ENCODE data around the gene TMED10. TPM values are rescaled to one million over a fixed set of nuclear protein-coding genes. Genes with fewer than 3 reads are reported as not detected.

TMED10 gene
- total and polyA plus RNA-seq, 10 donors = 33.3 to 212 (median 171) TPM

- no peaks in the 10 kb centered on the region for H3K27me3 ChIP-seq (replicated peaks in 1 of 7)
- H3K4me3 ChIP-seq = no peak overlapping the region
- TF ChIP-seq CTCF (IDR thresholded peaks at IDR 0.05 in 8 of 11, conservative IDR thresholded peaks at IDR 0.05 in 3 of 11) (no peak), POLR2A (IDR thresholded peaks at IDR 0.05) (no peak), POLR2AphosphoS5 (IDR thresholded peaks at IDR 0.05) (no peak)
- no peak for DNase-seq
- H3K9me3 ChIP-seq = no peaks in the 10 kb centered on the region
- 89 to 100% (median 90%) methylated on average over 4 of the region's 4 CpGs for WGBS, 5 donors
- no peak overlapping the region for H3K27ac ChIP-seq
- peaks cover 0 to 24% (median 10%) of the 10 kb centered on the region in 6 donors for H3K4me1 ChIP-seq
- no peaks in the 10 kb centered on the region for H3K36me3 ChIP-seq
- intact Hi-C loops (cut with DNase I; ENCODE audit: low total_unique reads) = no loop called here
These were observed 20.9 kb upstream of the TMED10 start for GRCh38 chr14:75197338-75197737.

- intact Hi-C loops (cut with DNase I; ENCODE audit: low total_unique reads) = no loop called here
These were observed 20.1 kb upstream of the TMED10 start for GRCh38 chr14:75196468-75196867.

GRCh38 chr14:75196064-75196463, 19.7 kb upstream of the TMED10 start:
- H3K27me3 ChIP-seq (replicated peaks in 1 of 7) = no peaks in the 10 kb centered on the region
- H3K27ac ChIP-seq = peak overlapping the region in 4 of 8 donors; percentile 32 to 65 (median 54)
- intact Hi-C loops (cut with DNase I; ENCODE audit: low total_unique reads) = no loop called here
- H3K36me3 ChIP-seq = no peaks in the 10 kb centered on the region
- peaks cover 0 to 24% (median 10%) of the 10 kb centered on the region in 6 donors for H3K4me1 ChIP-seq
- TF ChIP-seq POLR2AphosphoS5 (IDR thresholded peaks at IDR 0.05) = no peak
- TF ChIP-seq CTCF (IDR thresholded peaks at IDR 0.05 in 8 of 11, conservative IDR thresholded peaks at IDR 0.05 in 3 of 11) = no peak
- TF ChIP-seq POLR2A (IDR thresholded peaks at IDR 0.05) = no peak
- H3K9me3 ChIP-seq = no peaks in the 10 kb centered on the region
- 91 to 97% (median 96%) methylated on average over 3 of the region's 3 CpGs for WGBS, 5 donors
- no peak for DNase-seq
- H3K4me3 ChIP-seq = no peak overlapping the region

More at GRCh38 chr14:75196468-75196867, 20.1 kb upstream of the TMED10 start:
- Histone ChIP-seq H3K4me1 (peaks cover 0 to 24% (median 10%) of the 10 kb centered on the region in 6 donors), H3K9me3 (no peaks in the 10 kb centered on the region), H3K36me3 (no peaks in the 10 kb centered on the region), H3K27me3 (replicated peaks in 1 of 7) (no peaks in the 10 kb centered on the region), H3K4me3 (no peak overlapping the region), H3K27ac (peak overlapping the region in 4 of 8 donors; percentile 32 to 65 (median 54))
- no peak for TF ChIP-seq POLR2A (IDR thresholded peaks at IDR 0.05)
- peak in 1 of 3 donors; percentile 9 for TF ChIP-seq POLR2AphosphoS5 (IDR thresholded peaks at IDR 0.05)
- WGBS, 5 donors = 35 to 67% (median 49%) methylated on average over 4 of the region's 4 CpGs
- DNase-seq = no peak

GRCh38 chr14:75191100-75191499, 14.7 kb upstream of the TMED10 start:
- intact Hi-C loops (cut with DNase I; ENCODE audit: low total_unique reads) = no loop called here
- Histone ChIP-seq H3K27ac (no peak overlapping the region), H3K9me3 (no peaks in the 10 kb centered on the region), H3K27me3 (replicated peaks in 1 of 7) (no peaks in the 10 kb centered on the region), H3K4me1 (peaks cover 0 to 30% (median 15%) of the 10 kb centered on the region in 6 donors), H3K4me3 (no peak overlapping the region), H3K36me3 (no peaks in the 10 kb centered on the region)
- 92 to 98% (median 95%) methylated on average over 3 of the region's 3 CpGs for WGBS, 5 donors
- DNase-seq = no peak
- TF ChIP-seq POLR2AphosphoS5 (IDR thresholded peaks at IDR 0.05) (no peak), POLR2A (IDR thresholded peaks at IDR 0.05) (no peak), CTCF (IDR thresholded peaks at IDR 0.05 in 8 of 11, conservative IDR thresholded peaks at IDR 0.05 in 3 of 11) (no peak)

- intact Hi-C loops (cut with DNase I; ENCODE audit: low total_unique reads) = no loop called here
- Histone ChIP-seq H3K4me3 (no peak overlapping the region), H3K36me3 (no peaks in the 10 kb centered on the region), H3K27me3 (replicated peaks in 1 of 7) (no peaks in the 10 kb centered on the region), H3K9me3 (no peaks in the 10 kb centered on the region), H3K4me1 (peaks cover 0 to 28% (median 15%) of the 10 kb centered on the region in 6 donors), H3K27ac (no peak overlapping the region)
- WGBS, 5 donors = 85 to 95% (median 92%) methylated on average over 4 of the region's 4 CpGs
- no peak for DNase-seq
- no peak for TF ChIP-seq POLR2A (IDR thresholded peaks at IDR 0.05)
- no peak for TF ChIP-seq CTCF (IDR thresholded peaks at IDR 0.05 in 8 of 11, conservative IDR thresholded peaks at IDR 0.05 in 3 of 11)
These were observed 13.6 kb upstream of the TMED10 start for GRCh38 chr14:75190023-75190422.

Data from spleen (tissue), 11 donors.